Epidermal melanocyte (primary cell): ENCODE measurements around the gene WDR59.
"Not testable (repeated sequence)": the region's sequence is repeated elsewhere in the genome, so short reads cannot be mapped to it uniquely, and the experiment has no call there.

Source experiments
- DNase-seq: peaks from one replicate; pipeline ENCODE4 v3.0.0; 2011; ENCODE audit warnings: low spot score; ENCODE audit not compliant: insufficient read length

Gene WDR59

GRCh38 chr16:74867281-74867849 is 117.6 kb downstream of the WDR59 start:
- no peak for DNase-seq

GRCh38 chr16:74865922-74866598 is 118.9 kb downstream of the WDR59 start:
- DNase-seq = no peak

- no peak for DNase-seq
Measured at GRCh38 chr16:74862743-74863244, 122.1 kb downstream of the WDR59 start.

- DNase-seq = no peak
Measured at GRCh38 chr16:74852500-74852875, 132.4 kb downstream of the WDR59 start.

- DNase-seq = no peak
Measured at GRCh38 chr16:74850027-74850426, 134.9 kb downstream of the WDR59 start.

- no peak for DNase-seq
Measured at GRCh38 chr16:74847202-74847601, 137.7 kb downstream of the WDR59 start.

GRCh38 chr16:74846714-74847113 is 138.2 kb downstream of the WDR59 start:
- no peak for DNase-seq

- DNase-seq = no peak
Measured at GRCh38 chr16:74844041-74844980, 140.6 kb downstream of the WDR59 start.

GRCh38 chr16:74843381-74844035 is 141.4 kb downstream of the WDR59 start:
- not testable (repeated sequence) for DNase-seq

GRCh38 chr16:74842413-74842812 is 142.5 kb downstream of the WDR59 start:
- DNase-seq = no peak

- no peak for DNase-seq
Measured at GRCh38 chr16:74841904-74842303, 143.0 kb downstream of the WDR59 start.

- no peak for DNase-seq
Measured at GRCh38 chr16:74841469-74841868, 143.5 kb downstream of the WDR59 start.

- no peak for DNase-seq
Measured at GRCh38 chr16:74837056-74837455, 147.9 kb downstream of the WDR59 start.

GRCh38 chr16:74836111-74836671 is 148.7 kb downstream of the WDR59 start:
- DNase-seq = no peak

GRCh38 chr16:74832228-74832627 is 152.7 kb downstream of the WDR59 start:
- no peak for DNase-seq

GRCh38 chr16:74831467-74831866 is 153.5 kb downstream of the WDR59 start:
- DNase-seq = no peak

GRCh38 chr16:74830648-74831047 is 154.3 kb downstream of the WDR59 start:
- DNase-seq = no peak

- DNase-seq = no peak
Measured at GRCh38 chr16:74829637-74830036, 155.3 kb downstream of the WDR59 start.

- no peak for DNase-seq
Measured at GRCh38 chr16:74825941-74826340, 159.0 kb downstream of the WDR59 start.

GRCh38 chr16:74825016-74825415 is 159.9 kb downstream of the WDR59 start:
- DNase-seq = no peak
